PFSK-1 (cell line): ENCODE results near the gene FMNL2.

Experiments
- POLR2AphosphoS5 ChIP-seq: IDR thresholded peaks from 2 replicates; pipeline ENCODE4 v1.6.1; 2012; ENCODE audit warnings: low read depth, mild to moderate bottlenecking, control low read depth, low read length, moderate library complexity
- REST ChIP-seq, 2 experiments: IDR thresholded peaks; 2 replicates each; pipeline versions ENCODE4 v1.6.1 to v1.8.0; 2011 to 2012; ENCODE audit warnings: low read depth in 2 of 2, low read length in 2 of 2, control low read depth in 1 of 2, inconsistent platforms in 1 of 2, mild to moderate bottlenecking in 1 of 2, moderate library complexity in 1 of 2; ENCODE audit not compliant: insufficient read depth in 1 of 2

DNA sequence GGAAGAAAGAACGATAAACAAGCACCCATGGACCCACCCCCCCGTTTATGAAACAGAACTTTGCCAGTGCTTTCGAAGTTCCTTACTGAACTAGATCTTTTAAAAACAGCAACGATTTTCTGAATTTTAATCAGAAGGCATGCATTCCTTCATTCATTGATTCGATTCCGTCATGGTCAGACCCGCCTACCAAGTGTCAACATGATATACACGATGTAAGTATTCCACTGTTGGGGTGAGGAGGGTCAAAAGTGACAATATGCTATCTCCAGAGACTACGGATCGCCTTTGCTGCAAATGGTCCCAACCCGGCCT is 316 bp upstream of the FMNL2 start:
- TF ChIP-seq POLR2AphosphoS5 (no peak), REST (IDR thresholded peaks at IDR 0.05; ENCODE audit: insufficient read depth in 1 of 2, low read depth in 2 of 2, low read length in 2 of 2) (no peak)
